Esophagus squamous epithelium (tissue), 4 donors: ENCODE results near the gene REG4.

Source experiments
- POLR2A ChIP-seq, 4 donors: fragments of 450-650 bp; IDR thresholded peaks; one replicate each; pipeline ENCODE4 v1.6.1; 2017; ENCODE audit warnings: antibody characterized with exemption in 4 of 4, mild to moderate bottlenecking in 4 of 4, moderate library complexity in 3 of 4
- TF ChIP-seq, protein P1 (sequence below), 6 experiments: fragments of 450-650 bp in 4 of 6; fragments of 200-600 bp in 2 of 6; sonication (generic) in 2 of 6; IDR thresholded peaks; one replicate each; pipeline ENCODE4 v1.5.1; 2016 to 2019; ENCODE audit warnings: antibody characterized with exemption in 6 of 6, mild to moderate bottlenecking in 4 of 6, moderate library complexity in 4 of 6

DNA sequence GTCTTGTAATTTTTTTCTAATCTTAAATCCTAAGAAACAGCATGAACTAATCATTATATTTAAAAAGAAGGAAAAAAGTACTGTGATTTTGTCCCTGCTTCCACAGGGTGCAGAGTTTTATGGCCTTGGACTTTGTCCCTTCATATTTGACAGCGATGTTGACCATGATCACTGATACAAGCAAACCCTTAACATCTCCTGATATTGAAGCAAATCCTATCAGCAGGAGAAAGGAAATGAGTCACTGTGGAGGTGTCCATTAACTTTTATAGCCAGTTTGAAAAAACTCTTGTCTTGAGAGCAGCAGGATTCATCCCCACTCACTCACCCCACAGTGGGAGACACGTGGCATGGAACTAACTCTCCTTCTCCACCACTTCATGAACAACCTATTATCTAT is 5.1 kb upstream of the REG4 start:
- TF ChIP-seq, protein P1, sequence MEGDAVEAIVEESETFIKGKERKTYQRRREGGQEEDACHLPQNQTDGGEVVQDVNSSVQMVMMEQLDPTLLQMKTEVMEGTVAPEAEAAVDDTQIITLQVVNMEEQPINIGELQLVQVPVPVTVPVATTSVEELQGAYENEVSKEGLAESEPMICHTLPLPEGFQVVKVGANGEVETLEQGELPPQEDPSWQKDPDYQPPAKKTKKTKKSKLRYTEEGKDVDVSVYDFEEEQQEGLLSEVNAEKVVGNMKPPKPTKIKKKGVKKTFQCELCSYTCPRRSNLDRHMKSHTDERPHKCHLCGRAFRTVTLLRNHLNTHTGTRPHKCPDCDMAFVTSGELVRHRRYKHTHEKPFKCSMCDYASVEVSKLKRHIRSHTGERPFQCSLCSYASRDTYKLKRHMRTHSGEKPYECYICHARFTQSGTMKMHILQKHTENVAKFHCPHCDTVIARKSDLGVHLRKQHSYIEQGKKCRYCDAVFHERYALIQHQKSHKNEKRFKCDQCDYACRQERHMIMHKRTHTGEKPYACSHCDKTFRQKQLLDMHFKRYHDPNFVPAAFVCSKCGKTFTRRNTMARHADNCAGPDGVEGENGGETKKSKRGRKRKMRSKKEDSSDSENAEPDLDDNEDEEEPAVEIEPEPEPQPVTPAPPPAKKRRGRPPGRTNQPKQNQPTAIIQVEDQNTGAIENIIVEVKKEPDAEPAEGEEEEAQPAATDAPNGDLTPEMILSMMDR (IDR thresholded peaks at IDR 0.05): no peak
- TF ChIP-seq POLR2A (IDR thresholded peaks at IDR 0.05): no peak
